PFSK-1 (cell line): ENCODE data around the gene NLRC3.

ENCODE experiments used
- POLR2AphosphoS5 ChIP-seq: IDR thresholded peaks from 2 replicates; pipeline ENCODE4 v1.6.1; 2012; ENCODE audit warnings: low read depth, mild to moderate bottlenecking, control low read depth, low read length, moderate library complexity
- REST ChIP-seq, 2 experiments: IDR thresholded peaks; 2 replicates each; pipeline versions ENCODE4 v1.6.1 to v1.8.0; 2011 to 2012; ENCODE audit warnings: low read depth in 2 of 2, low read length in 2 of 2, control low read depth in 1 of 2, inconsistent platforms in 1 of 2, mild to moderate bottlenecking in 1 of 2, moderate library complexity in 1 of 2; ENCODE audit not compliant: insufficient read depth in 1 of 2
- SIN3A ChIP-seq: IDR thresholded peaks from 2 replicates; pipeline ENCODE4 v1.6.1; 2012; ENCODE audit warnings: mild to moderate bottlenecking, low read length, moderate library complexity, borderline replicate concordance; ENCODE audit not compliant: insufficient read depth

DNA sequence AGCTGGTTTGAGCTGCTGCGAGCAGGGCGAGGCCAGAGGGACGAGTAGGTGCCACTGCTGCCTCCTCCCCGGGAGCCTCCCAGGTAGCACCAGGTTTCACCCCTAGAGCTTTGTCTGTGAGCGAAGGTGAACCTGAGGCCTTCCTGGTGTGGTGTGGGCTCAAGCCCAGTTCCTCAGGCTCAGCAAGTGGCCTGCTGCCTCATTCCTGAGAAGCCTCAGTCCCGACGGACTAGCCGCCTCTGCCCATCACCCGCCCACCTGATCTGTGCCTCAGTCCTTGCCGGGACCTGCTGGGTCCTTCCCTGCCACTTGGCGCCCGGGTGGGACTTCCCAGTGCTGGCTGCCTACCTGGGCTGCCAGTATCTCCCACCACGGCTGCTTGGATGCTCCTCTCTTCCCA lies 1.7 kb downstream of the NLRC3 start:
- TF ChIP-seq REST (IDR thresholded peaks at IDR 0.05; ENCODE audit: insufficient read depth in 1 of 2, low read depth in 2 of 2, low read length in 2 of 2) (no peak), POLR2AphosphoS5 (no peak), SIN3A (no peak)
